GM19193 (cell line): ENCODE data around the gene RCCD1.

Experiments
- POLR2A ChIP-seq: IDR thresholded peaks from 4 replicates; pipeline ENCODE4 v1.6.1; 2011; ENCODE audit not compliant: insufficient read depth, insufficient read length; ENCODE audit errors: extremely low read depth

The RCCD1 gene, protein sequence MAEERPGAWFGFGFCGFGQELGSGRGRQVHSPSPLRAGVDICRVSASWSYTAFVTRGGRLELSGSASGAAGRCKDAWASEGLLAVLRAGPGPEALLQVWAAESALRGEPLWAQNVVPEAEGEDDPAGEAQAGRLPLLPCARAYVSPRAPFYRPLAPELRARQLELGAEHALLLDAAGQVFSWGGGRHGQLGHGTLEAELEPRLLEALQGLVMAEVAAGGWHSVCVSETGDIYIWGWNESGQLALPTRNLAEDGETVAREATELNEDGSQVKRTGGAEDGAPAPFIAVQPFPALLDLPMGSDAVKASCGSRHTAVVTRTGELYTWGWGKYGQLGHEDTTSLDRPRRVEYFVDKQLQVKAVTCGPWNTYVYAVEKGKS

DNA sequence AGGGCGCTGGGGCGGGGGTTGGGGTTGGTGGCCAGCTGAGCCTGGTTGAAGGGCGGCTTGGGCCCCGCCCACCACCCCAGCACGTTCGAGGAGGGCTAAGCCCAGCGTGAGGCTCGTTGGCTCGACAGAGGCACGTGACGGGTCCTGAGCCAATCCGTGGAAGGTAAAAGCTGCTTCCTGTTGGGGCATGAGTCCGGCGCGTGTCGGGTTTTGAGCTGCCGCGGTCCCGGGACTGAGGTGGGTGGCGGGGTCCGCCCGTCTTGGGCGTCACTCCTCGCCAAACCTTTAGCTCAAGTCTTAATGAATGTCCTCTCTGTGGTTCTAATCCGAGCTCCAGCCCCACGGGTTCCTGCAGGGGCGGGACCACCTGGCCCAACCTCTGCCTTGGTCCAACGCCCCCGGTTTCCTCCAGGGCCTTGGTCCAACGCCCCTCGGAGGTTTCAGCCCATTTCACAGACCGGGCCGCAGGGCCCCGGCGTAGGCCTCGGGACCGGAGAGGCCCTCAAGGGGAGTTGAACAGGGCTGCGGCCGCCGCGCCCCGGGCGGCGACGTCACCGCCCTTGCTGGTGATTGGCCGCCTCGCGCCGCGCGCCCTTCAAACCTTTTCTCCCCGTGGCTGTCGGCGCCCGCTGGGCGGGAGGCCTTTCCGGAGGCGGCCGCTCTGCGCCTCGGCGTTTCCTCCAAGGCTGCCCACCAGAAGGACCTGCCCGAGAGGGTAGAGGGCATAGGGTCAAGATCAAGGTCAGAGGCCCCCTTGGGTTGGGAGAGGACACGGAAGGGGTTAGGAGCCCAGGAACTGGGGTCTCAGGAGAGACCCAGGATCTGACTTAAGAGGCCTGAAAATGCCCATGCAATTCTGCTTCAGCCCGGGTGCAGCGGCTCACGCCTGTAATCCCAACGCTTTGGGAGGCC lies at the start of gene RCCD1:
Gene RCCD1, plus strand, starts transcription at position 173 of the 912 bp plus-strand sequence. CDS start 1,851 bp downstream, outside the sequence.
- peak; percentile 90 for TF ChIP-seq POLR2A

DNA sequence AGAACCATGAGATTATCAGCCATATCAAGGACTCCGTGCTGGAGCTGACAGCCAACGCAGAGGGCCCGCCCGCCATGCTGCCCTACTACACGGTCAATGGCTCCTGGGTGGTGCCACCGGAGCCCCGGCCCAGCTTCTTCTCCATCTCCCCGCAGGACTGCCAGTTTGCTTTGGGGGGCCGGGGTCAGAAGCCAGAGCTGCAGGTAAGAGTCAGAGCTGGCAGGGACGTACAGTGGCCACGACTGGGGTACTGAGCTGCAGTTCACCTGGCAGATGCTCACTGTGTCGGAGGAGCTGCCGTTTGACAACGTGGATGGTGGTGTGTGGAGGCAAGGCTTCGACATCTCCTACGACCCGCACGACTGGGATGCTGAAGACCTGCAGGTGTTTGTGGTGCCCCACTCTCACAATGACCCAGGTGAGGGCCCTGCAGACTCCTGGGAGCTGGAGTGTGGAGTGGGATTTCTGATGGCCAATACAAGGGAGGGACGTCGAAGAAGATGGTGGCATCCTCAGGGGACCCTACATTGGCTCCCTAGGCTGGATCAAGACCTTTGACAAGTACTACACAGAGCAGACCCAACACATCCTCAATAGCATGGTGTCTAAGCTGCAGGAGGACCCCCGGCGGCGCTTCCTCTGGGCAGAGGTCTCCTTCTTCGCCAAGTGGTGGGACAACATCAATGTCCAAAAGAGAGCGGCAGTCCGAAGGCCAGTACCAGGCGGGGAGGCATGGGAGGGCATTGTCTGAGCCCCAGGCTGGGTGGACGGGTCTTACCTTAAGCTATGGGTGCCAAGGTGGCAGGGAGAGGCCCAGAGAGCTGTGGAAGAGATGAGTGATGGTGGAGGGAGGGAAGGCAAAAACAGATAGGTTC lies 49.1 kb upstream of the RCCD1 start:
- TF ChIP-seq POLR2A, result no peak

DNA sequence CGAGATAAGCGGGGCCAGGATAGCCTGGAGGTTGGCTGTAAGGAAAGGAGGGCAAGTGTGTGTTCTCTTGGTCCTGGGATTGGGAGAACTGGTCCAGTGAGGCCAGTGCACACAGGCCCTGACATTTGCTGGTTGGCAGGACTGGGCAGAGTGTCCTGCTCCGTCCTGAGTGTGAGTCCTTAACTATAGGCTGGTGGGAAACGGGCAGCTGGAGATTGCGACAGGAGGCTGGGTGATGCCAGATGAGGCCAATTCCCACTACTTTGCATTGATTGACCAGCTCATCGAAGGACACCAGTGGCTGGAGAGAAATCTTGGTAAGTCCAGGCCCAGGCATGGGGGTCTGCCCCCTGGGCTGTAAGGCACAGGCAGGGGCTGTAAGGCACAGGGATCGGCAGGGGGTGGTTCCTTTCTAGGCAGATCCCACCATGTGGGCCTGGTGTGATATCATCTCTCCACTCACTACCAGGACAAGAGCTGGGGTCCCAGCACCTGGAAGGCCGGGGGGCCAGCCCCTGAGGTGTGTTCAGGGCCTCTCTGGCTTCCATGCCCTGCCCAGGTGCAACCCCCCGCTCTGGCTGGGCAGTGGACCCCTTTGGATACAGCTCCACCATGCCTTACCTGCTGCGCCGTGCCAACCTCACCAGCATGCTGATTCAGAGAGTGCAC lies 48.4 kb upstream of the RCCD1 start:
- no peak for TF ChIP-seq POLR2A

DNA sequence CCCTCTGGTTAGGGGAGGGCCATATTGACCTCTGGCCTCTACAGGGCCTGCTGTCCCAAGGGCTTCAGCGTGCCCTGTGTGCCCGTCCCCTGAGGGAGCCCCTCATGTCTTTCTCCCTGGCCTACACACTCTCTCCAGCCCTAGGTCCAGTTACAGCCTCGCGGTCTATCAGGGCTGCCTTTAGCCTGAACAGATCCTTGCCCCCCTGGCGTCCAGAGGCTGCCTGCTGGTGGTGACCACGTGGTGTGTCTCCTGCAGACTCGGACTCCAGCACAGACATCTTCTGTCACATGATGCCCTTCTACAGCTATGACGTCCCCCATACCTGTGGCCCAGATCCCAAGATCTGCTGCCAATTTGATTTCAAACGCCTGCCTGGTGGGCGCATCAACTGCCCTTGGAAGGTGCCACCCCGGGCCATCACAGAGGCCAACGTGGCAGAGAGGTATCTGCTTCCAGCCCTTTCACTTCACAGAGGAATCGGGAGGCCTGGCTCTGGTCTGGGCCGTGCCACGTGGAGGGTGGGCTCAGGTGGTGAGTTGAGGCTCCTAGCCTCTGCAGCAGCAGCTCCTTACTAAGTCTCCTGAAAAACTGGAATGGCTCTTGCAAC lies 47.5 kb upstream of the RCCD1 start:
- TF ChIP-seq POLR2A, result no peak

DNA sequence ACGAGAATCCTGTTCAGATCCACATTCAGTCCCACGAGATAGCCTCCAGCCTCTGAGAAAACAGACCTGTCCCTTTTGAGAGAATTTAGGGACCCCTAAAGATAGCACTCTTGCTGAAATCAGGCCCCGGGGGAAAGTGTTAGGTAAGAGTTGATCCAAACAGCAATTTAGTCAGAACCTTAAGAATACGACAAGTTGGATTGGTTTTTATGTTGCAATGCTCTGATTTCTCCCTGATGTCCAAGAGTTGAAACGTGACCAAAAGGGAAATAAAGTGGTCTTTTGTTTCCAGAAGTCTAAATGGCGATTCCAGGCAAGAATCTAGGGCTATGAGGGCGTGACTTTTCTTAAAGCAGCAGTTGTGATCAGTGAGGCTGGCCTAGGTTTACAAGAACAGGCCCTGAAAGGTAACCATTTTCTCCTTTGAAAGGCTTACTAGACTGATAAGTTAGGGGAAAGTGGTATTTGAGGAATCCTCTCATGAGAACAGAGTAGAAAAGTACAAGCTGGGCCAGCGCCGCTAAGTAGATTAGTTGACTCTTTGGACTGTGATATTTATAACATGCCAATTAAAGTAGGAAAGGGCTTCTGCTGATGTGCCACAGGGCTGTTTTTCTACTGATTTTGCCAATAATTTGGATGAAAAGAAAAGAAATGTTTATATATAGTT lies 46.7 kb upstream of the RCCD1 start:
- TF ChIP-seq POLR2A, result no peak

DNA sequence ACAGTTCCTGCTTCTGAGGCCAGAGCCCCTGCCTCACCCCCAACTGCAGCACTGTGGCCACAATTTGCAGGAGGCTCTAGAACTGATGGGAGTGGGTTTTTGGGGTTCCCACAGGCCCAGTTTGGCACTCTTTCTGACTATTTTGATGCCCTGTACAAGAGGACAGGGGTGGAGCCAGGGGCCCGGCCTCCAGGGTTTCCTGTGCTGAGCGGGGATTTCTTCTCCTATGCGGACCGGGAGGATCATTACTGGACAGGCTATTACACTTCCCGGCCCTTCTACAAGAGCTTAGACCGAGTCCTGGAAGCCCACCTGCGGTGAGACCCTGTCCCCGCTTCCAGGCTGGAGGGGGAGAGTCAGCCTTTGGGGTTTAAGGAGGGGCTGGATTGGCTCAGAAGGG lies 44.7 kb upstream of the RCCD1 start:
- TF ChIP-seq POLR2A, result no peak

DNA sequence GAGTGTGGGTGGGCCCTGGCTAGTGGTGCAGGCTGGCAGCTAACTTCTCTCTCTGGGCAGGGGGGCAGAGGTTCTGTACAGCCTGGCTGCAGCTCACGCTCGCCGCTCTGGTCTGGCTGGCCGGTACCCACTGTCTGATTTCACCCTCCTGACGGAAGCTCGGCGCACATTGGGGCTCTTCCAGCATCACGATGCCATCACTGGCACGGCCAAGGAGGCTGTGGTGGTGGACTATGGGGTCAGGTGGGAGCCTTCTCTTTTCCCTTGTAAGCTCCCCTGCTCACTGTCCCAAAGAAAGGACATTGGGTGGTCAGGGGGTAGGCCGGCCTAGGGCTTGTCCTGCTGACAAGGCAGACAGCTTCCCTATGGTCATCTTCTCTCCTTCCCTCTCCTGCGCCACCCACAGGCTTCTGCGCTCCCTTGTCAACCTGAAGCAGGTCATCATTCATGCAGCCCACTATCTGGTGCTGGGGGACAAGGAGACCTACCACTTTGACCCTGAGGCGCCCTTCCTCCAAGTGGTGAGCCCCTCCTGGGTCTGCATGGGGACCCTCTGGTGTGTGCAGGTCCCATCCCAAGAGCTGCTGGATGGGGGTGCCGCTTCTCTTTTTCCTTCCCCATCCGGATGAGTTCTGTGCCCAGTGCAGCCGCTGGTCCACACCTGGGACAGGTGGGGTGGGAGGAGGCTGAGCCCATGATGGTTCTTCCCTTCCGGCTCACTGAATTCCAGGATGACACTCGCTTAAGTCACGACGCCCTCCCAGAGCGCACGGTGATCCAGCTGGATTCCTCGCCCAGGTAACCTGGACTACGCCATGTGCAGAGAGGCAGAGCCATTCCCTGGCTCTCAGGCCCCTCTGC lies 44.0 kb upstream of the RCCD1 start:
- TF ChIP-seq POLR2A, result no peak

DNA sequence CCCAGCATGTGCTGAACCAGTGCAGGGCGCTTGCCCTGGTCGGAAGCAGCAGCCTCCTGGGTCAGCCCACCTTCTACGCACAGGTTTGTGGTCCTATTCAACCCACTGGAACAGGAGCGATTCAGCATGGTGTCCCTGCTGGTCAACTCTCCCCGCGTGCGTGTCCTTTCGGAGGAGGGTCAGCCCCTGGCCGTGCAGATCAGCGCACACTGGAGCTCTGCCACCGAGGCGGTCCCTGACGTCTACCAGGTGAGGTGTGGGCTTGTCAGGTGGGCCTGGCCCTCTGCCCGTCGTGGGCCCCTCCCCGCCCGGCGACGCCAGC lies 43.4 kb upstream of the RCCD1 start:
- no peak for TF ChIP-seq POLR2A

DNA sequence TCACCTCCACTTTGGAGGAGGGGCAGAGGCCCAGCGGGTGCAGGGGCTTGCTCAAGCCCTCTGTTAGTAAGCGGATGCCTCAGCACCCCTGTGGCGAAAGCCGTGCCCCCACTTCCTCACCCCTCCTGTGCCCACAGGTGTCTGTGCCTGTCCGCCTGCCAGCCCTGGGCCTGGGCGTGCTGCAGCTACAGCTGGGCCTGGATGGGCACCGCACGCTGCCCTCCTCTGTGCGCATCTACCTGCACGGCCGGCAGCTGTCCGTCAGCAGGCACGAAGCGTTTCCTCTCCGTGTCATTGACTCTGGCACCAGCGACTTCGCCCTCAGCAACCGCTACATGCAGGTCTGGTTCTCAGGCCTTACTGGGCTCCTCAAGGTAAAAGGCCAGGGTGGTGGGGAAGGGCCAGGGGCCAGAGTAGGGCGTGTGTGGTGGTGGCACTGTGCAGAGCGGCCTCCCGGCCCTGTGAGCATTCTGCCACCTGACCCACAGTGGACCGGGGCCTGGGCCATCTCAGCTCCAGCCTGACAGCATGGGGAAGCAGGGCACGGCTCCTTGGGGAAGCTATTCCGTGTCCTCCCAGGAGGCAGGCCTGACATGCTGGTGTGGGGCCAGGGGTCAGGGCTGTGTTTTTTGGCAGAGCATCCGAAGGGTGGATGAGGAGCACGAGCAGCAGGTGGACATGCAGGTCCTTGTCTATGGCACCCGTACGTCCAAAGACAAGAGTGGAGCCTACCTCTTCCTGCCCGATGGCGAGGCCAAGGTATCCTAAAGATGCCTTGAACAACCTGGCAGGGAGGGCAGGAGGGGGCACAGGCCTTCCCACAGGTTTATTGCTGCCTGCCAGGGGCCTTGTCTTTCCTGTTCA lies 42.5 kb upstream of the RCCD1 start:
- TF ChIP-seq POLR2A, result no peak

DNA sequence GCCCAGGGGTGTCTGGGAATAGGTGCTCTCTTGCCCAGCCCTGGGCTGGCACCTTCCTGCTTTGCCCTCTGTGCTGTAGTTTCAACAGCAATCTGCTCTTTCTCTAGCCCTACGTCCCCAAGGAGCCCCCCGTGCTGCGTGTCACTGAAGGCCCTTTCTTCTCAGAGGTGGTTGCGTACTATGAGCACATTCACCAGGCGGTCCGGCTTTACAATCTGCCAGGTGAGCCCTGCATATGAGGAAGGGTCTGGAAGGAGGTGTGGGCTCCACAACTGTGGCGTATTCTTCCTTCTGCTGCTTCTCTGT lies 42.0 kb upstream of the RCCD1 start:
- no peak for TF ChIP-seq POLR2A

DNA sequence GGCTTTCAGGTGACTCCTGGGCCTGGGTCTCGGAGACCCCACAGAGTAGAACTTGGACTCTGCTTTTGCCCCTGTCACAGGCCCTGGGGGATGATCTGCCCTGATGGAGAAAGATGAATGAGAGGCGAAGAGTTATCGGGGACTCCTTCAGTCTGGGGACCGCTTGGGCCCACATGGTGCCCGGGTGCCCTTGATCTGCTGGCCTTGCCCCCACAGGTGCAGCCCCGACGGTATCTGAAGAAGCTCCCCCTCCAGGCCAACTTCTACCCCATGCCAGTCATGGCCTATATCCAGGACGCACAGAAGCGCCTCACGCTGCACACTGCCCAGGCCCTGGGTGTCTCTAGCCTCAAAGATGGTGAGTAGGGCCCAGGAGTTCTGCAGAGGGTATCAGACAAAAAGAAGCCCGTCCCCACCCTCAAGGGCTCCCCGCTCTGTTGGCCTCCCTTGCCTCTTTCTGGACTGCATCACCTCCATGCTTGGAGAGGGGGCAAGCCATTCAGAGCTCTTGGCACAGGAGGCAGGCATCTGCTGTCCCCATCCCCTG lies 41.2 kb upstream of the RCCD1 start:
- no peak for TF ChIP-seq POLR2A

DNA sequence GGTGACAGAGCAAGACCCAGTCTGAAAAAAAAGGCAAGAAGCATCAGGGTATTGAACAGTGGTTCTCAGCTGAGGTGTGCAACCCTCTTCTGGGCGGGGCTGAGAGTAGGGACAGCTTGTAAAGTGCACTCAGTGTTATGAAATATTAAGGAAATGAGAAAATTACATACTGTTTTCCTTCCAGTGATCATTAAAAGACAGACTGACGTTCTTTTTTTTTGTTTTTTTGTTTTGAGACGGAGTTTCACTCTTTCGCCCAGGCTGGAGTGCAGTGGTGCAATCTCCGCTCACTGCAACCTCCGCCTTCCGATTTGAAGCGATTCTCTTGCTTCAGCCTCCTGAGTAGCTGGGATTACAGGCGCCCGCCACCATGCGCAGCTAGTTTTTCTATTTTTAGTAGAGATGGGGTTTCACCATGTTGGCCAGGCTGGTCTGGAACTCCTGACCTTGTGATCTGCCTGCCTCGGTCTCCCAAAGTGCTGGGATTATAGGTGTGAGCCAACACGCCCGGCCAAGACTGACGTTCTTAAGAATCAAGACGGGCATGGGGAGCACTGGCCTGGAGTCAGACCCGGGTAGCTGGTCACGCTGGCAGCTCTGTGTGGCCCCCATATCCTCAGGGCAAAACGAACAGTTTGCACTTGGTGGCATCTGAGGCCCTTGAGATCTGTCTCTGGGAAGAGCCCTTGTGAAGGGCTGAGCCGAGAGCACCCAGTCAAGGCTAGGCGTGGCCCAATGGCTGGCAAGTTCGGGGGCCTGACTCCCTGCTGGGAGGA lies 40.2 kb upstream of the RCCD1 start:
- TF ChIP-seq POLR2A, result no peak
